OCI-LY3 (cell line): Measurements from ENCODE around the gene PIMREG.

Experiments used
- CTCF ChIP-seq: fragments of 200-600, 300-600 bp; sonication (generic); IDR thresholded peaks from 2 replicates; pipeline ENCODE4 v1.5.1; 2014; ENCODE audit warnings: antibody characterized with exemption, low read length, low read depth
- EZH2phosphoT487 ChIP-seq: fragments of 200-600 bp; shearing (Covaris generic); IDR thresholded peaks from 2 replicates; pipeline ENCODE4 v1.6.1; 2018; ENCODE audit warnings: antibody characterized with exemption, mixed run types, low read depth

- TF ChIP-seq CTCF (no peak), EZH2phosphoT487 (no peak)
These were observed 44.8 kb downstream of the PIMREG start for GRCh38 chr17:6489016-6489550.
